HEK293T (cell line): Measurements from ENCODE around the gene ERBB4.

ENCODE experiments used
- ARNT ChIP-seq: fragments of 450-650 bp; IDR thresholded peaks from 2 replicates; pipeline ENCODE4 v1.6.1; 2017; ENCODE audit warnings: mild to moderate bottlenecking
- BHLHE40 ChIP-seq: fragments of 450-650 bp; IDR thresholded peaks from 2 replicates; pipeline ENCODE4 v1.6.1; 2016; ENCODE audit warnings: mild to moderate bottlenecking, moderate library complexity, borderline replicate concordance
- ELF4 ChIP-seq: fragments of 450-650 bp; IDR thresholded peaks from 2 replicates; pipeline ENCODE4 v1.6.1; 2017; ENCODE audit warnings: antibody characterized with exemption
- FOXA1 ChIP-seq: fragments of 450-650 bp; IDR thresholded peaks from 2 replicates; pipeline ENCODE4 v1.6.1; 2016; ENCODE audit warnings: mild to moderate bottlenecking
- FOXK2 ChIP-seq: fragments of 450-650 bp; IDR thresholded peaks from 2 replicates; pipeline ENCODE4 v1.6.1; 2016; ENCODE audit warnings: mild to moderate bottlenecking
- FOXM1 ChIP-seq: fragments of 450-650 bp; IDR thresholded peaks from 2 replicates; pipeline ENCODE4 v1.6.1; 2017; ENCODE audit warnings: mild to moderate bottlenecking, borderline replicate concordance
- HDGF ChIP-seq: fragments of 450-650 bp; IDR thresholded peaks from 2 replicates; pipeline ENCODE4 v1.6.1; 2017; ENCODE audit warnings: antibody characterized with exemption, borderline replicate concordance
- L3MBTL2 ChIP-seq: fragments of 450-650 bp; conservative IDR thresholded peaks from 2 replicates; pipeline ENCODE4 v1.6.1; 2016; ENCODE audit warnings: mild to moderate bottlenecking
- NFRKB ChIP-seq: fragments of 450-650 bp; IDR thresholded peaks from 2 replicates; pipeline ENCODE4 v1.6.1; 2016; ENCODE audit warnings: mild to moderate bottlenecking, moderate library complexity
- SP1 ChIP-seq: fragments of 450-650 bp; IDR thresholded peaks from 2 replicates; pipeline ENCODE4 v1.6.1; 2017
- SUZ12 ChIP-seq: fragments of 450-650 bp; IDR thresholded peaks from 2 replicates; pipeline ENCODE4 v1.6.1; 2016; ENCODE audit warnings: mild to moderate bottlenecking
- TARDBP ChIP-seq: fragments of 450-650 bp; IDR thresholded peaks from 2 replicates; pipeline ENCODE4 v1.6.1; 2016
- ZNF384 ChIP-seq: fragments of 450-650 bp; IDR thresholded peaks from 2 replicates; pipeline ENCODE4 v1.6.1; 2016
- TF ChIP-seq, protein P1 (sequence below): fragments of 450-650 bp; IDR thresholded peaks from 2 replicates; pipeline ENCODE4 v1.6.1; 2016

DNA sequence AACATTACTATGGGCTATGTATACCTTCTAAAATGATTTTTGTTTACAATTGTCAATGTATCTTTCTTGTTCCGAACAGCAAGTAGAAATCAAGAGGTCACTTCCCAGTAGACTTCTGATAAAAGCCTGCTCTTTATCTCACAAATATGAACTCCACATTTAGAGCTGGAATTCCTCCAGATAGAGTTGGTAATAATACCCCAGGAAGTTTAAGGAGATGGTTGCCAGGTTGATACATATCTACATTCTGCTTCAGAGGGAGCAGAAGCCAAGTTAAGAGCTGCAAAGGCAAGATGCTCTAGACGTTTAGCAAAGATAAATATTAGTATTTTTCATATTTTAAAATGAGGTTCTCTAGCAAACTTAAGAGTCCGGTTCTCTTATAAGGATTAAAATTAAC lies 267.0 kb downstream of the ERBB4 start:
- no peak for TF ChIP-seq SP1
- no peak for TF ChIP-seq L3MBTL2
- no peak for TF ChIP-seq ARNT
- no peak for TF ChIP-seq FOXM1
- no peak for TF ChIP-seq TARDBP
- no peak for TF ChIP-seq NFRKB
- TF ChIP-seq ZNF384 = no peak
- TF ChIP-seq FOXA1 = no peak
- no peak for TF ChIP-seq SUZ12
- TF ChIP-seq BHLHE40 = no peak
- TF ChIP-seq, protein P1, sequence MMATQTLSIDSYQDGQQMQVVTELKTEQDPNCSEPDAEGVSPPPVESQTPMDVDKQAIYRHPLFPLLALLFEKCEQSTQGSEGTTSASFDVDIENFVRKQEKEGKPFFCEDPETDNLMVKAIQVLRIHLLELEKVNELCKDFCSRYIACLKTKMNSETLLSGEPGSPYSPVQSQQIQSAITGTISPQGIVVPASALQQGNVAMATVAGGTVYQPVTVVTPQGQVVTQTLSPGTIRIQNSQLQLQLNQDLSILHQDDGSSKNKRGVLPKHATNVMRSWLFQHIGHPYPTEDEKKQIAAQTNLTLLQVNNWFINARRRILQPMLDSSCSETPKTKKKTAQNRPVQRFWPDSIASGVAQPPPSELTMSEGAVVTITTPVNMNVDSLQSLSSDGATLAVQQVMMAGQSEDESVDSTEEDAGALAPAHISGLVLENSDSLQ = no peak
- no peak for TF ChIP-seq ELF4
- no peak for TF ChIP-seq HDGF
- no peak for TF ChIP-seq FOXK2
